H1 (cell line): ENCODE results near the gene C21orf58. TPM values are rescaled to one million over a fixed set of nuclear protein-coding genes. Genes with fewer than 3 reads are reported as not detected.

ENCODE experiments used
- CHD1 ChIP-seq: IDR thresholded peaks from 2 replicates; pipeline ENCODE4 v1.6.1; 2012; ENCODE audit warnings: low read depth, low read length, improper control_type of control experiment
- CHD2 ChIP-seq: IDR thresholded peaks from 2 replicates; pipeline ENCODE4 v1.6.1; 2012; ENCODE audit warnings: low read length, improper control_type of control experiment
- CREB1 ChIP-seq: IDR thresholded peaks from 2 replicates; pipeline ENCODE4 v1.6.1; 2012; ENCODE audit warnings: inconsistent platforms
- CTBP2 ChIP-seq: IDR thresholded peaks from 2 replicates; pipeline ENCODE4 v1.7.0; 2011; ENCODE audit warnings: borderline replicate concordance, mild to moderate bottlenecking, moderate library complexity, mixed read lengths, low read length; ENCODE audit not compliant: insufficient read depth, insufficient read length
- FOSL1 ChIP-seq: IDR thresholded peaks from 2 replicates; pipeline ENCODE4 v1.6.1; 2011; ENCODE audit warnings: mild to moderate bottlenecking, low read depth, low read length, moderate library complexity; ENCODE audit not compliant: insufficient read depth
- JUND ChIP-seq: IDR thresholded peaks from 2 replicates; pipeline ENCODE4 v1.6.1; 2011; ENCODE audit warnings: mild to moderate bottlenecking, improper control_type of control experiment, low read length
- KDM1A ChIP-seq: fragments of 200-600, 300-600 bp; sonication (generic); IDR thresholded peaks from 2 replicates; pipeline ENCODE4 v1.7.1; 2016; ENCODE audit warnings: mild to moderate bottlenecking, low read length, borderline replicate concordance
- NANOG ChIP-seq: IDR thresholded peaks from 2 replicates; pipeline ENCODE4 v1.6.1; 2011; ENCODE audit warnings: low read length, low read depth, mild to moderate bottlenecking, inconsistent platforms; ENCODE audit not compliant: insufficient read depth, poor library complexity, severe bottlenecking
- POLR2AphosphoS5 ChIP-seq: IDR thresholded peaks from 2 replicates; pipeline ENCODE4 v1.6.1; 2011; ENCODE audit warnings: low read depth, low read length
- POU5F1 ChIP-seq: IDR thresholded peaks from 2 replicates; pipeline ENCODE4 v1.6.1; 2011; ENCODE audit warnings: low read depth, mild to moderate bottlenecking, low read length, moderate library complexity
- RBBP5 ChIP-seq: IDR thresholded peaks from 2 replicates; pipeline ENCODE4 v1.7.1; 2012; ENCODE audit warnings: low read depth, mild to moderate bottlenecking, inconsistent platforms, low read length, moderate library complexity, borderline replicate concordance
- TAF1 ChIP-seq: IDR thresholded peaks from 2 replicates; pipeline ENCODE4 v1.6.1; 2011; ENCODE audit warnings: mild to moderate bottlenecking, low read depth, low read length
- polyA plus RNA-seq, 7 experiments: library from polyadenylated mRNA; depleted of rRNA in 3 of 7; stranded (reverse) in 5 of 7; unstranded in 2 of 7; fragments of >200 nt in 5 of 7; fragments of 200-250 nt in 2 of 7; gene quantifications; 1 replicate in 5 of 7; 2 replicates in 1 of 7; 4 replicates in 1 of 7; pipeline versions ENCODE4 v1.2.1 to v1.2.3, GENCODE V29; 2011 to 2013; ENCODE audit warnings: missing spikeins in 2 of 7, mixed read lengths in 2 of 7
- total RNA-seq: library from RNA; stranded (reverse); fragmentation: NEBNext Ultra II Directional; extraction: Animal tissue kit (Norgen Biotek cat#: 25700); gene quantifications from 2 replicates; pipeline ENCODE4 v1.2.1, GENCODE V29; 2021
- TF ChIP-seq, protein P1 (sequence below): fragments of 300-600 bp; sonication (generic); IDR thresholded peaks from 2 replicates; pipeline ENCODE4 v1.7.1; 2012; ENCODE audit warnings: low read length, moderate library complexity, mild to moderate bottlenecking, inconsistent platforms; ENCODE audit not compliant: insufficient replicate concordance

C21orf58 gene
- total and polyA plus RNA-seq, 2 of the 8 experiments (the other 6 are each of a cell fraction or from before 2014, with no cell fraction given), result 13.8 to 26.1 TPM

DNA sequence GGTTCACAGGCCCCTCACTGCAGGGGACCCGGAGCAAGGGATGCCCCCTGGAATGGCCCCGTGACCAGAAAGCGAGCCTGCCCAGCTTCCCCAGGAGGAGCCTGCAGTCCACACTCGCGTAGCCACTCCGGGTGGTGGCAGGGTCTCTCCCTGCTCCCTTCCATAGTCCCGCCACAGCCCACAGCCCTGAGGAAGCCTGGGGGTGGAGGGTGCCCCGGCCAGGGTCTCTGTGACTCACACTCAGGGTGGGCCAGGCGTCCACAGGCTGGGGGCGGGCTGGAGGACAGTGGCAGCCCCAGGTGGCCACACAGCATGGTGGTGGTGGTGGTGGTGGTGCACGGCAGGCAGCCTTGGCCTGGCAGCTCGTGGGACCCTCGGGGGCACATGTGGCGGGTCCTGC, 21.9 kb downstream of the C21orf58 start (continued):
- TF ChIP-seq, protein P1, sequence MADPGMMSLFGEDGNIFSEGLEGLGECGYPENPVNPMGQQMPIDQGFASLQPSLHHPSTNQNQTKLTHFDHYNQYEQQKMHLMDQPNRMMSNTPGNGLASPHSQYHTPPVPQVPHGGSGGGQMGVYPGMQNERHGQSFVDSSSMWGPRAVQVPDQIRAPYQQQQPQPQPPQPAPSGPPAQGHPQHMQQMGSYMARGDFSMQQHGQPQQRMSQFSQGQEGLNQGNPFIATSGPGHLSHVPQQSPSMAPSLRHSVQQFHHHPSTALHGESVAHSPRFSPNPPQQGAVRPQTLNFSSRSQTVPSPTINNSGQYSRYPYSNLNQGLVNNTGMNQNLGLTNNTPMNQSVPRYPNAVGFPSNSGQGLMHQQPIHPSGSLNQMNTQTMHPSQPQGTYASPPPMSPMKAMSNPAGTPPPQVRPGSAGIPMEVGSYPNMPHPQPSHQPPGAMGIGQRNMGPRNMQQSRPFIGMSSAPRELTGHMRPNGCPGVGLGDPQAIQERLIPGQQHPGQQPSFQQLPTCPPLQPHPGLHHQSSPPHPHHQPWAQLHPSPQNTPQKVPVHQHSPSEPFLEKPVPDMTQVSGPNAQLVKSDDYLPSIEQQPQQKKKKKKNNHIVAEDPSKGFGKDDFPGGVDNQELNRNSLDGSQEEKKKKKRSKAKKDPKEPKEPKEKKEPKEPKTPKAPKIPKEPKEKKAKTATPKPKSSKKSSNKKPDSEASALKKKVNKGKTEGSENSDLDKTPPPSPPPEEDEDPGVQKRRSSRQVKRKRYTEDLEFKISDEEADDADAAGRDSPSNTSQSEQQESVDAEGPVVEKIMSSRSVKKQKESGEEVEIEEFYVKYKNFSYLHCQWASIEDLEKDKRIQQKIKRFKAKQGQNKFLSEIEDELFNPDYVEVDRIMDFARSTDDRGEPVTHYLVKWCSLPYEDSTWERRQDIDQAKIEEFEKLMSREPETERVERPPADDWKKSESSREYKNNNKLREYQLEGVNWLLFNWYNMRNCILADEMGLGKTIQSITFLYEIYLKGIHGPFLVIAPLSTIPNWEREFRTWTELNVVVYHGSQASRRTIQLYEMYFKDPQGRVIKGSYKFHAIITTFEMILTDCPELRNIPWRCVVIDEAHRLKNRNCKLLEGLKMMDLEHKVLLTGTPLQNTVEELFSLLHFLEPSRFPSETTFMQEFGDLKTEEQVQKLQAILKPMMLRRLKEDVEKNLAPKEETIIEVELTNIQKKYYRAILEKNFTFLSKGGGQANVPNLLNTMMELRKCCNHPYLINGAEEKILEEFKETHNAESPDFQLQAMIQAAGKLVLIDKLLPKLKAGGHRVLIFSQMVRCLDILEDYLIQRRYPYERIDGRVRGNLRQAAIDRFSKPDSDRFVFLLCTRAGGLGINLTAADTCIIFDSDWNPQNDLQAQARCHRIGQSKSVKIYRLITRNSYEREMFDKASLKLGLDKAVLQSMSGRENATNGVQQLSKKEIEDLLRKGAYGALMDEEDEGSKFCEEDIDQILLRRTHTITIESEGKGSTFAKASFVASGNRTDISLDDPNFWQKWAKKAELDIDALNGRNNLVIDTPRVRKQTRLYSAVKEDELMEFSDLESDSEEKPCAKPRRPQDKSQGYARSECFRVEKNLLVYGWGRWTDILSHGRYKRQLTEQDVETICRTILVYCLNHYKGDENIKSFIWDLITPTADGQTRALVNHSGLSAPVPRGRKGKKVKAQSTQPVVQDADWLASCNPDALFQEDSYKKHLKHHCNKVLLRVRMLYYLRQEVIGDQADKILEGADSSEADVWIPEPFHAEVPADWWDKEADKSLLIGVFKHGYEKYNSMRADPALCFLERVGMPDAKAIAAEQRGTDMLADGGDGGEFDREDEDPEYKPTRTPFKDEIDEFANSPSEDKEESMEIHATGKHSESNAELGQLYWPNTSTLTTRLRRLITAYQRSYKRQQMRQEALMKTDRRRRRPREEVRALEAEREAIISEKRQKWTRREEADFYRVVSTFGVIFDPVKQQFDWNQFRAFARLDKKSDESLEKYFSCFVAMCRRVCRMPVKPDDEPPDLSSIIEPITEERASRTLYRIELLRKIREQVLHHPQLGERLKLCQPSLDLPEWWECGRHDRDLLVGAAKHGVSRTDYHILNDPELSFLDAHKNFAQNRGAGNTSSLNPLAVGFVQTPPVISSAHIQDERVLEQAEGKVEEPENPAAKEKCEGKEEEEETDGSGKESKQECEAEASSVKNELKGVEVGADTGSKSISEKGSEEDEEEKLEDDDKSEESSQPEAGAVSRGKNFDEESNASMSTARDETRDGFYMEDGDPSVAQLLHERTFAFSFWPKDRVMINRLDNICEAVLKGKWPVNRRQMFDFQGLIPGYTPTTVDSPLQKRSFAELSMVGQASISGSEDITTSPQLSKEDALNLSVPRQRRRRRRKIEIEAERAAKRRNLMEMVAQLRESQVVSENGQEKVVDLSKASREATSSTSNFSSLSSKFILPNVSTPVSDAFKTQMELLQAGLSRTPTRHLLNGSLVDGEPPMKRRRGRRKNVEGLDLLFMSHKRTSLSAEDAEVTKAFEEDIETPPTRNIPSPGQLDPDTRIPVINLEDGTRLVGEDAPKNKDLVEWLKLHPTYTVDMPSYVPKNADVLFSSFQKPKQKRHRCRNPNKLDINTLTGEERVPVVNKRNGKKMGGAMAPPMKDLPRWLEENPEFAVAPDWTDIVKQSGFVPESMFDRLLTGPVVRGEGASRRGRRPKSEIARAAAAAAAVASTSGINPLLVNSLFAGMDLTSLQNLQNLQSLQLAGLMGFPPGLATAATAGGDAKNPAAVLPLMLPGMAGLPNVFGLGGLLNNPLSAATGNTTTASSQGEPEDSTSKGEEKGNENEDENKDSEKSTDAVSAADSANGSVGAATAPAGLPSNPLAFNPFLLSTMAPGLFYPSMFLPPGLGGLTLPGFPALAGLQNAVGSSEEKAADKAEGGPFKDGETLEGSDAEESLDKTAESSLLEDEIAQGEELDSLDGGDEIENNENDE, result no peak
- TF ChIP-seq POU5F1 (no peak), NANOG (no peak), CTBP2 (no peak), CHD2 (no peak), RBBP5 (no peak), CREB1 (no peak), JUND (no peak), CHD1 (no peak), FOSL1 (no peak), POLR2AphosphoS5 (no peak), KDM1A (no peak), TAF1 (no peak)
